Hepatocyte (in vitro differentiated cells): Measurements from ENCODE around the gene ZNF385D.

Experiments
- EZH2 ChIP-seq: fragments of 200-600 bp; sonication (generic); IDR thresholded peaks from 2 replicates; pipeline ENCODE4 v1.6.1; 2016; ENCODE audit warnings: antibody characterized with exemption, mild to moderate bottlenecking, borderline replicate concordance
- EZH2phosphoT487 ChIP-seq: fragments of 200-600 bp; sonication (generic); IDR thresholded peaks from one replicate; pipeline ENCODE4 v1.6.1; 2018; ENCODE audit warnings: antibody characterized with exemption, mild to moderate bottlenecking, low read depth, moderate library complexity; ENCODE audit not compliant: unreplicated experiment, severe bottlenecking
- TF ChIP-seq, protein P1 (sequence below): fragments of 200-600 bp; sonication (generic); IDR thresholded peaks from 2 replicates; pipeline ENCODE4 v1.5.1; 2016; ENCODE audit warnings: antibody characterized with exemption, mild to moderate bottlenecking; ENCODE audit not compliant: poor library complexity

DNA sequence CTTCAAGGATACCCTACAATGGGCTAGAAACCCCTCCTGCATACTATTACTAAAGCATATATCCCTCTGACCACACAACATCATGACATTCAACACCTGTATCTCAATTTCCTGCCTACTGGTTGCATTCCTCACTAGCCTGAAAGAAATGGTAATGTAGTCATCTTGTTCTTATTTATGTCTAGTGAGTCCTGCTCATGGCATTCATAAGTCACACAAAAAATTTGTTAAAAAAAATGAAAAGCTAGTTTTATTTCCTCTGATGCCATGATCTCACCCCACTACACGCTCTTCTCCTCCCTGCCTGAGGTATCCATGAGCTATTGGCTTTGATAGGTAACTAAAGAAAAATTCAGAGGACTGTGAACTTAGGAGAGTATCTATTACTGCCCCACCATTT is 284.5 kb downstream of the ZNF385D start:
- TF ChIP-seq, protein P1, sequence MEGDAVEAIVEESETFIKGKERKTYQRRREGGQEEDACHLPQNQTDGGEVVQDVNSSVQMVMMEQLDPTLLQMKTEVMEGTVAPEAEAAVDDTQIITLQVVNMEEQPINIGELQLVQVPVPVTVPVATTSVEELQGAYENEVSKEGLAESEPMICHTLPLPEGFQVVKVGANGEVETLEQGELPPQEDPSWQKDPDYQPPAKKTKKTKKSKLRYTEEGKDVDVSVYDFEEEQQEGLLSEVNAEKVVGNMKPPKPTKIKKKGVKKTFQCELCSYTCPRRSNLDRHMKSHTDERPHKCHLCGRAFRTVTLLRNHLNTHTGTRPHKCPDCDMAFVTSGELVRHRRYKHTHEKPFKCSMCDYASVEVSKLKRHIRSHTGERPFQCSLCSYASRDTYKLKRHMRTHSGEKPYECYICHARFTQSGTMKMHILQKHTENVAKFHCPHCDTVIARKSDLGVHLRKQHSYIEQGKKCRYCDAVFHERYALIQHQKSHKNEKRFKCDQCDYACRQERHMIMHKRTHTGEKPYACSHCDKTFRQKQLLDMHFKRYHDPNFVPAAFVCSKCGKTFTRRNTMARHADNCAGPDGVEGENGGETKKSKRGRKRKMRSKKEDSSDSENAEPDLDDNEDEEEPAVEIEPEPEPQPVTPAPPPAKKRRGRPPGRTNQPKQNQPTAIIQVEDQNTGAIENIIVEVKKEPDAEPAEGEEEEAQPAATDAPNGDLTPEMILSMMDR, result no peak
- TF ChIP-seq EZH2, result no peak
- no peak for TF ChIP-seq EZH2phosphoT487
